BLaER1 (cell line): ENCODE results near the gene RHOT2.
A peak's percentile ranks its signal among the peaks of the same experiment; 100 is the strongest.

Experiments used
- H3K27ac ChIP-seq: shearing (Covaris generic); formaldehyde crosslinking; 2 replicates; pipeline ENCODE4 v1.8.1; 2022
- H3K27me3 ChIP-seq: shearing (Covaris generic); formaldehyde crosslinking; 2 replicates; pipeline ENCODE4 v1.8.1; 2022
- H3K36me3 ChIP-seq: shearing (Covaris generic); formaldehyde crosslinking; 2 replicates; pipeline ENCODE4 v1.8.1; 2022
- H3K4me1 ChIP-seq: shearing (Covaris generic); formaldehyde crosslinking; 2 replicates; pipeline ENCODE4 v1.8.1; 2022
- H3K4me2 ChIP-seq: shearing (Covaris generic); formaldehyde crosslinking; 2 replicates; pipeline ENCODE4 v1.8.1; 2022
- H3K4me3 ChIP-seq: shearing (Covaris generic); formaldehyde crosslinking; 2 replicates; pipeline ENCODE4 v1.8.1; 2022
- H3K9ac ChIP-seq: shearing (Covaris generic); formaldehyde crosslinking; 2 replicates; pipeline ENCODE4 v1.8.1; 2022
- H3K9me3 ChIP-seq: shearing (Covaris generic); formaldehyde crosslinking; 2 replicates; pipeline ENCODE4 v1.8.1; 2022
- H4K20me1 ChIP-seq: shearing (Covaris generic); formaldehyde crosslinking; 2 replicates; pipeline ENCODE4 v1.8.1; 2022
- Cebpa-rat ChIP-seq: shearing (Covaris generic); IDR thresholded peaks from 2 replicates; pipeline ENCODE4 v1.8.1; 2022

Gene RHOT2

GRCh38 chr16:667780-668518, at the start of gene RHOT2:
TSS of gene RHOT2 (plus strand) at chr16:668132. CDS start at chr16:668200, 68 bp downstream.
- Histone ChIP-seq H3K9me3 (no peaks in the 10 kb centered on the region), H3K27ac (peak within 1 kb of the TSS; percentile 95), H3K4me1 (peaks cover 53% of the 10 kb centered on the region), H3K4me3 (peak within 1 kb of the TSS; percentile 100), H3K27me3 (no peaks in the 10 kb centered on the region), H3K9ac (peak within 1 kb of the TSS; percentile 99), H3K36me3 (peaks cover 43% of the 10 kb centered on the region), H4K20me1 (peaks cover 44% of the 10 kb centered on the region), H3K4me2 (peak within 1 kb of the TSS; percentile 96)
- TF ChIP-seq Cebpa-rat = no peak

- Histone ChIP-seq H3K9me3 (no peaks in the 10 kb centered on the region), H3K4me2 (no peak overlapping the region), H3K27ac (no peak overlapping the region), H4K20me1 (peaks cover 81% of the 10 kb centered on the region), H3K9ac (no peak overlapping the region), H3K27me3 (no peaks in the 10 kb centered on the region), H3K4me1 (peaks cover 52% of the 10 kb centered on the region), H3K4me3 (no peak overlapping the region), H3K36me3 (peaks cover 16% of the 10 kb centered on the region; the same call in 1 of the 2 replicates)
- no peak for TF ChIP-seq Cebpa-rat
Measured at GRCh38 chr16:619476-620100, 48.3 kb upstream of the RHOT2 start.

GRCh38 chr16:620700-621525, 47.0 kb upstream of the RHOT2 start:
- peaks cover 83% of the 10 kb centered on the region for H4K20me1 ChIP-seq

DNA sequence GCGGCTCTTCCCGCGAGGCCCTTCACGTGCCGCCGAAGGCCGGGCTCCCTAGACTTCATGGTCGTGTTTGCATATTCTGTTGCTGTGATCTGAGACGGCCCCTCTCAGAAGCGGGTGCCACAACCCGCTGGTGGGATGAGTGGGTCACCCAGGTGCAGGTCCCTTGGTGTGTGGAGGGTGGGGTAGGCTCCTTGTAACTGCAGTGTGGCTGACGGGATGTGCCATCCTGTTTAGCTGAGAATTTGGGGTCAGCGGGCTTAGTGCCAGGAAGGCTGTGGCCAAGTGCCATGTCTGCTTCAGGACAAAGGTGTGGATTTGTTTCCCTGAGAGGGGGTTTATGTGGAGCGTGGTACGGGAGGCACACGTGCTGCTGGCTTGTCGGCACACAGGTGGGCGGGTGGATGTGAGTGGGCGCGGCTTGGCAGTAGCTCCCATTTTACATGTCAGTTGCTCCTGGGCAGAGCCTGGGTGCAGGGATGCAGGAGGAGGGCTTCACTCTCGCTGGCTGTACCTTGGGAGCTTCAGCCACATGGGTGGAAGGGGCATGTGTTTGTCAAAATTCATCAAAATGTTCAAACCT, 46.3 kb upstream of the RHOT2 start:
- Histone ChIP-seq H3K36me3 (peaks cover 32% of the 10 kb centered on the region), H3K4me2 (peak overlapping the region; percentile 56), H3K4me3 (no peak overlapping the region), H4K20me1 (peaks cover 85% of the 10 kb centered on the region), H3K9me3 (no peaks in the 10 kb centered on the region), H3K27ac (peak overlapping the region; percentile 44), H3K9ac (peak overlapping the region; percentile 53; the same call in 1 of the 2 replicates), H3K27me3 (no peaks in the 10 kb centered on the region), H3K4me1 (peaks cover 51% of the 10 kb centered on the region)
- TF ChIP-seq Cebpa-rat = no peak

More at GRCh38 chr16:620700-621525, 47.0 kb upstream of the RHOT2 start:
- Histone ChIP-seq H3K36me3 (peaks cover 25% of the 10 kb centered on the region), H3K4me2 (peak overlapping the region; percentile 56), H3K9me3 (no peaks in the 10 kb centered on the region), H3K4me1 (peaks cover 51% of the 10 kb centered on the region), H3K9ac (peak overlapping the region; percentile 53; the same call in 1 of the 2 replicates), H3K27me3 (no peaks in the 10 kb centered on the region), H3K4me3 (no peak overlapping the region), H3K27ac (peak overlapping the region; percentile 44)
- TF ChIP-seq Cebpa-rat = no peak

DNA sequence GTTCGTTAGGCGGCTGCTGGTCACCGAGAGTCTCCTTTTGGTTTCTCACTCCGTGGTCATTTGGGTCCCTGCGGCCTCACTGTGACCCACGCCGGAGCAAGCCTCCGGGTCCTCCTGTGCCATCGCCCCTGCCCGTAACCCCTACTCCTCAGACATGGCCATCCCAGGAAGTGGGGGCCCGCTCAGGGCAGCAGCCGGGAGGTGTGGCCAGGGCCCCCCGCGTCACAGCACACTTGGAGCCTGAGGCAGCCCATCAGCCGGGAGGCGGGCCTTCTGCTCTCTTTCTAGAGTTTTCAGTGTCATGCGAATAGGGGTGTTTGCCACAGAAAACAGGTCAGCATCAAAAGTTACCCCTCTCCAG, 45.0 kb upstream of the RHOT2 start:
- no peak overlapping the region for H3K4me3 ChIP-seq

GRCh38 chr16:624526-625070, 43.3 kb upstream of the RHOT2 start:
- Histone ChIP-seq H3K27ac (no peak overlapping the region), H3K9me3 (no peaks in the 10 kb centered on the region), H3K27me3 (no peaks in the 10 kb centered on the region), H3K4me2 (peak overlapping the region; percentile 58), H3K9ac (peak overlapping the region; percentile 29; the same call in 1 of the 2 replicates), H3K36me3 (peaks cover 43% of the 10 kb centered on the region), H3K4me1 (peaks cover 55% of the 10 kb centered on the region), H3K4me3 (no peak overlapping the region), H4K20me1 (peaks cover 69% of the 10 kb centered on the region)
- TF ChIP-seq Cebpa-rat = no peak

More for the DNA sequence above, 45.0 kb upstream of the RHOT2 start:
- Histone ChIP-seq H3K4me1 (peaks cover 53% of the 10 kb centered on the region), H3K4me2 (no peak overlapping the region), H3K27ac (no peak overlapping the region), H3K9me3 (no peaks in the 10 kb centered on the region), H3K36me3 (peaks cover 35% of the 10 kb centered on the region), H3K9ac (no peak overlapping the region), H4K20me1 (peaks cover 84% of the 10 kb centered on the region), H3K27me3 (no peaks in the 10 kb centered on the region)
- no peak for TF ChIP-seq Cebpa-rat

- H3K4me1 ChIP-seq = peaks cover 53% of the 10 kb centered on the region
Measured at GRCh38 chr16:625117-625976, 42.6 kb upstream of the RHOT2 start.

GRCh38 chr16:625977-626765, 41.8 kb upstream of the RHOT2 start:
- TF ChIP-seq Cebpa-rat = no peak
- Histone ChIP-seq H3K4me2 (no peak overlapping the region), H3K4me3 (no peak overlapping the region), H3K27me3 (no peaks in the 10 kb centered on the region), H3K4me1 (peaks cover 56% of the 10 kb centered on the region), H3K9ac (no peak overlapping the region), H4K20me1 (peaks cover 74% of the 10 kb centered on the region), H3K9me3 (no peaks in the 10 kb centered on the region), H3K36me3 (peaks cover 43% of the 10 kb centered on the region), H3K27ac (no peak overlapping the region)

More at GRCh38 chr16:625117-625976, 42.6 kb upstream of the RHOT2 start:
- no peak for TF ChIP-seq Cebpa-rat
- H3K9ac ChIP-seq = peak overlapping the region; percentile 29; the same call in 1 of the 2 replicates
- H3K27ac ChIP-seq = no peak overlapping the region
- peak overlapping the region; percentile 58 for H3K4me2 ChIP-seq
- no peak overlapping the region for H3K4me3 ChIP-seq
- H3K9me3 ChIP-seq = no peaks in the 10 kb centered on the region
- H4K20me1 ChIP-seq = peaks cover 71% of the 10 kb centered on the region
- no peaks in the 10 kb centered on the region for H3K27me3 ChIP-seq
- peaks cover 43% of the 10 kb centered on the region for H3K36me3 ChIP-seq
